BJ (cell line): ENCODE measurements around the gene DYNC1LI2. TPM values are rescaled to one million over a fixed set of nuclear protein-coding genes. Genes with fewer than 3 reads are reported as not detected.

Source experiments
- CTCF ChIA-PET: fragments of 350-600 bp; formaldehyde crosslinking; extraction: SDS; loops from one replicate; lab custom pipeline; 2021; ENCODE audit warnings: antibody characterized with exemption, inconsistent platforms; lab: Yijun Ruan, JAX
- POLR2A ChIA-PET: fragments of 300-600 bp; sonication (Branson Sonifier 250); formaldehyde crosslinking; extraction: SDS; loops from one replicate; lab custom pipeline; 2021; ENCODE audit warnings: antibody characterized with exemption; lab: Charles Lee
- DNase-seq: peaks from one replicate; pipeline ENCODE4 v3.0.0-alpha.2; 2011; ENCODE audit warnings: low read depth
- H3K27me3 ChIP-seq: 2 replicates; pipeline ENCODE4 v1.6.0; 2011; ENCODE audit warnings: low read length; ENCODE audit not compliant: control insufficient read depth, insufficient read depth
- H3K36me3 ChIP-seq: 2 replicates; pipeline ENCODE4 v1.5.1; 2011; ENCODE audit warnings: low read length; ENCODE audit not compliant: control insufficient read depth, insufficient read depth
- H3K4me3 ChIP-seq: 2 replicates; pipeline ENCODE4 v1.5.1; 2011; ENCODE audit warnings: low read depth, mild to moderate bottlenecking, control low read depth, low read length
- CTCF ChIP-seq: IDR thresholded peaks from 2 replicates; pipeline ENCODE4 v1.5.1; 2011; ENCODE audit warnings: low read depth, mild to moderate bottlenecking, control low read depth, inconsistent platforms, low read length, moderate library complexity; ENCODE audit not compliant: insufficient read depth
- polyA plus RNA-seq: library from polyadenylated mRNA; depleted of rRNA; stranded (reverse); fragments of >200 nt; gene quantifications from 2 replicates; pipeline ENCODE4 v1.2.3, GENCODE V29; 2011

DYNC1LI2 gene
- polyA plus RNA-seq, 1 experiment, result 82.0 TPM

GRCh38 chr16:66754819-66755218 lies 3.4 kb upstream of the DYNC1LI2 start:
- no peak for TF ChIP-seq CTCF
- no peak for DNase-seq
- ChIA-PET POLR2A (no interaction called here), CTCF (interaction anchor here (1.5 kb wide), 1 partner anchor 113 kb away, joined by 5 read pairs; no protein-coding TSS in a partner anchor)
- no peak overlapping the region for H3K4me3 ChIP-seq
- H3K27me3 ChIP-seq, result no peaks in the 10 kb centered on the region; the same call in 1 of the 2 replicates
- H3K36me3 ChIP-seq, result no peaks in the 10 kb centered on the region; the same call in 1 of the 2 replicates

- CTCF ChIA-PET, result interaction anchor here (0.7 to 1.5 kb wide), 2 partner anchors 13 to 114 kb away, joined by 5 read pairs; no protein-coding TSS in a partner anchor
Observed at GRCh38 chr16:66754211-66754610, 2.8 kb upstream of the DYNC1LI2 start.

GRCh38 chr16:66752958-66753357 lies 1.5 kb upstream of the DYNC1LI2 start:
- no peak overlapping the region for H3K4me3 ChIP-seq
- DNase-seq, result no peak
- ChIA-PET POLR2A (no interaction called here), CTCF (interaction anchor here (1.1 to 3.0 kb wide), 6 partner anchors 13 to 346 kb away, joined by 3 to 41 read pairs (median 6); no protein-coding TSS in a partner anchor)
- peaks cover 6% of the 10 kb centered on the region for H3K36me3 ChIP-seq
- no peaks in the 10 kb centered on the region; the same call in 1 of the 2 replicates for H3K27me3 ChIP-seq
- no peak for TF ChIP-seq CTCF

More at GRCh38 chr16:66754211-66754610, 2.8 kb upstream of the DYNC1LI2 start:
- Histone ChIP-seq H3K36me3 (no peaks in the 10 kb centered on the region; the same call in 1 of the 2 replicates), H3K27me3 (no peaks in the 10 kb centered on the region; the same call in 1 of the 2 replicates), H3K4me3 (no peak overlapping the region)
- POLR2A ChIA-PET, result no interaction called here
- no peak for DNase-seq
- TF ChIP-seq CTCF, result no peak

GRCh38 chr16:66752379-66752778 lies 970 bp upstream of the DYNC1LI2 start:
- POLR2A ChIA-PET, result no interaction called here
- no peak for DNase-seq
- no peak for TF ChIP-seq CTCF
- peaks cover 7% of the 10 kb centered on the region for H3K36me3 ChIP-seq
- CTCF ChIA-PET, result interaction anchor here (0.7 to 3.0 kb wide), 19 partner anchors 10 to 347 kb away, joined by 3 to 41 read pairs (median 4); partner anchors contain the start of gene NAE1
- no peak overlapping the region for H3K4me3 ChIP-seq
- no peaks in the 10 kb centered on the region; the same call in 1 of the 2 replicates for H3K27me3 ChIP-seq

- CTCF ChIA-PET, result interaction anchor here (0.7 to 3.0 kb wide), 19 partner anchors 10 to 347 kb away, joined by 3 to 41 read pairs (median 4); partner anchors contain the start of gene NAE1
- POLR2A ChIA-PET, result no interaction called here
- no peak for DNase-seq
Observed at GRCh38 chr16:66751992-66752322, 548 bp upstream of the DYNC1LI2 start.

More at GRCh38 chr16:66751992-66752322, 548 bp upstream of the DYNC1LI2 start:
- no peaks in the 10 kb centered on the region; the same call in 1 of the 2 replicates for H3K27me3 ChIP-seq
- TF ChIP-seq CTCF, result no peak
- H3K36me3 ChIP-seq, result peaks cover 7% of the 10 kb centered on the region
- H3K4me3 ChIP-seq, result peak overlapping the region; percentile 20
